ENCODE data around the gene C2orf49.

C2orf49 gene

GRCh38 chr2:105337122-105338019, at the start of gene C2orf49:
Gene C2orf49, plus strand, starts transcription at chr2:105337540. Its CDS starts 48 bp downstream, at chr2:105337588.
- peak; percentile 80 for DNase-seq

- DNase-seq = peak; percentile 17
These were observed 49.6 kb upstream of the C2orf49 start for GRCh38 chr2:105287692-105288091.

GRCh38 chr2:105288133-105288532, 49.2 kb upstream of the C2orf49 start:
- DNase-seq = no peak

- DNase-seq = no peak
These were observed 46.2 kb upstream of the C2orf49 start for GRCh38 chr2:105290981-105291660.

GRCh38 chr2:105291981-105292380, 45.4 kb upstream of the C2orf49 start:
- no peak for DNase-seq

- DNase-seq = no peak
These were observed 43.3 kb upstream of the C2orf49 start for GRCh38 chr2:105294046-105294445.

GRCh38 chr2:105294844-105295481, 42.4 kb upstream of the C2orf49 start:
- DNase-seq = peak; percentile 50

GRCh38 chr2:105296017-105296611, 41.2 kb upstream of the C2orf49 start:
- DNase-seq = no peak

- DNase-seq = no peak
These were observed 40.1 kb upstream of the C2orf49 start for GRCh38 chr2:105297216-105297615.

- no peak for DNase-seq
These were observed 39.3 kb upstream of the C2orf49 start for GRCh38 chr2:105298017-105298416.

- no peak for DNase-seq
These were observed 38.0 kb upstream of the C2orf49 start for GRCh38 chr2:105299290-105299689.

GRCh38 chr2:105301646-105302045, 35.7 kb upstream of the C2orf49 start:
- no peak for DNase-seq

GRCh38 chr2:105307146-105307545, 30.2 kb upstream of the C2orf49 start:
- DNase-seq = no peak

- no peak for DNase-seq
These were observed 29.8 kb upstream of the C2orf49 start for GRCh38 chr2:105307550-105307949.

GRCh38 chr2:105307962-105308361, 29.4 kb upstream of the C2orf49 start:
- no peak for DNase-seq

- no peak for DNase-seq
These were observed 28.8 kb upstream of the C2orf49 start for GRCh38 chr2:105308382-105309146.

GRCh38 chr2:105309147-105309545, 28.2 kb upstream of the C2orf49 start:
- DNase-seq = no peak

GRCh38 chr2:105313877-105314276, 23.5 kb upstream of the C2orf49 start:
- DNase-seq = no peak

GRCh38 chr2:105315314-105315713, 22.0 kb upstream of the C2orf49 start:
- DNase-seq = no peak

- DNase-seq = no peak
These were observed 19.4 kb upstream of the C2orf49 start for GRCh38 chr2:105317937-105318336.

- DNase-seq = no peak
These were observed 16.6 kb upstream of the C2orf49 start for GRCh38 chr2:105320651-105321215.
